OCI-LY1 (cell line): ENCODE results near the gene CDADC1.
A peak's percentile ranks its signal among the peaks of the same experiment; 100 is the strongest.

Source experiments
- H2AFZ ChIP-seq: fragments of 200-600 bp; sonication (generic), shearing (Covaris generic); 2 replicates; pipeline ENCODE4 v1.6.0; 2014; ENCODE audit warnings: antibody characterized with exemption, mild to moderate bottlenecking, low read length
- H3F3A ChIP-seq: fragments of 200-600 bp; sonication (generic), shearing (Covaris generic); 2 replicates; pipeline ENCODE4 v1.6.0; 2014; ENCODE audit warnings: mild to moderate bottlenecking, antibody characterized with exemption, low read length, moderate library complexity; ENCODE audit not compliant: insufficient read depth
- H3K27ac ChIP-seq: fragments of 200-600 bp; sonication (generic); 2 replicates; pipeline ENCODE4 v1.5.1; 2014; ENCODE audit warnings: low read length, mixed run types, mild to moderate bottlenecking, low read depth; ENCODE audit not compliant: poor library complexity, severe bottlenecking
- H3K27me3 ChIP-seq: fragments of 200-600 bp; sonication (generic); 2 replicates; pipeline ENCODE4 v1.6.0; 2014; ENCODE audit warnings: antibody characterized with exemption, mild to moderate bottlenecking, low read length, moderate library complexity; ENCODE audit not compliant: insufficient read depth
- H3K36me3 ChIP-seq: fragments of 200-600 bp; sonication (generic); 2 replicates; pipeline ENCODE4 v1.6.1; 2014; ENCODE audit warnings: mild to moderate bottlenecking, antibody characterized with exemption, low read length, moderate library complexity, mixed read lengths; ENCODE audit not compliant: insufficient read depth
- H3K4me1 ChIP-seq: fragments of 200-600 bp; sonication (generic); 2 replicates; pipeline ENCODE4 v1.5.1; 2014; ENCODE audit warnings: mild to moderate bottlenecking, low read length, moderate library complexity; ENCODE audit not compliant: insufficient read depth, severe bottlenecking
- H3K4me2 ChIP-seq: fragments of 200-600 bp; sonication (generic), shearing (Covaris generic); 2 replicates; pipeline ENCODE4 v1.6.1; 2014; ENCODE audit warnings: low read length
- H3K4me3 ChIP-seq: fragments of 200-600 bp; sonication (generic); 2 replicates; pipeline ENCODE4 v1.5.1; 2014; ENCODE audit warnings: low read length, low read depth, mild to moderate bottlenecking, mixed read lengths; ENCODE audit not compliant: poor library complexity, severe bottlenecking
- H3K79me2 ChIP-seq: fragments of 200-600 bp; shearing (Covaris generic); 2 replicates; pipeline ENCODE4 v1.6.1; 2016; ENCODE audit warnings: mixed run types, low read length, mixed read lengths; ENCODE audit not compliant: insufficient read depth
- H3K9ac ChIP-seq: fragments of 200-600 bp; sonication (generic), shearing (Covaris generic); 2 replicates; pipeline ENCODE4 v1.6.1; 2014; ENCODE audit warnings: mild to moderate bottlenecking, low read length, mixed read lengths
- H3K9me2 ChIP-seq: fragments of 200-600 bp; sonication (generic), shearing (Covaris generic); 2 replicates; pipeline ENCODE4 v1.6.1; 2014; ENCODE audit warnings: low read depth, mild to moderate bottlenecking, low read length, mixed read lengths
- H3K9me3 ChIP-seq: fragments of 200-600 bp; shearing (Covaris generic); 2 replicates; pipeline ENCODE4 v1.6.1; 2014; ENCODE audit warnings: low read length, mixed read lengths
- H4K20me1 ChIP-seq: fragments of 200-600 bp; sonication (generic), shearing (Covaris generic); 2 replicates; pipeline ENCODE4 v1.6.0; 2016; ENCODE audit warnings: mild to moderate bottlenecking, low read length; ENCODE audit not compliant: insufficient read depth
- CTCF ChIP-seq: fragments of 200-600 bp; sonication (generic), shearing (Covaris generic); IDR thresholded peaks from 2 replicates; pipeline ENCODE4 v1.5.1; 2017; ENCODE audit warnings: mild to moderate bottlenecking, antibody characterized with exemption, low read length, moderate library complexity, mixed read lengths
- EZH2 ChIP-seq: fragments of 200-600 bp; sonication (generic), shearing (Covaris generic); IDR thresholded peaks from 2 replicates; pipeline ENCODE4 v1.8.0; 2017; ENCODE audit warnings: borderline replicate concordance, mixed run types, mild to moderate bottlenecking, antibody characterized with exemption, low read length, moderate library complexity, mixed read lengths

The CDADC1 gene

GRCh38 chr13:49315036-49315565, 67.4 kb downstream of the CDADC1 start:
- no peaks in the 10 kb centered on the region for H4K20me1 ChIP-seq
- H3K9me3 ChIP-seq, result no peaks in the 10 kb centered on the region
- H3K27me3 ChIP-seq, result no peaks in the 10 kb centered on the region
- no peak overlapping the region for H3K4me3 ChIP-seq
- H2AFZ ChIP-seq, result no peak overlapping the region
- peaks cover 58% of the 10 kb centered on the region for H3K36me3 ChIP-seq
- H3K4me1 ChIP-seq, result peaks cover 4% of the 10 kb centered on the region
- H3F3A ChIP-seq, result no peaks in the 10 kb centered on the region
- TF ChIP-seq CTCF (no peak), EZH2 (no peak)
- no peaks in the 10 kb centered on the region for H3K9me2 ChIP-seq
- no peaks in the 10 kb centered on the region for H3K79me2 ChIP-seq
- no peak overlapping the region for H3K4me2 ChIP-seq
- H3K9ac ChIP-seq, result no peak overlapping the region
- no peak overlapping the region for H3K27ac ChIP-seq

GRCh38 chr13:49315756-49316482, 68.2 kb downstream of the CDADC1 start:
- H2AFZ ChIP-seq, result no peak overlapping the region
- no peak for TF ChIP-seq CTCF
- peaks cover 12% of the 10 kb centered on the region for H3K4me1 ChIP-seq
- no peaks in the 10 kb centered on the region for H3K27me3 ChIP-seq
- H3K79me2 ChIP-seq, result no peaks in the 10 kb centered on the region
- H4K20me1 ChIP-seq, result no peaks in the 10 kb centered on the region
- peaks cover 55% of the 10 kb centered on the region for H3K36me3 ChIP-seq
- no peaks in the 10 kb centered on the region for H3F3A ChIP-seq
- H3K9me3 ChIP-seq, result no peaks in the 10 kb centered on the region
- H3K27ac ChIP-seq, result no peak overlapping the region
- H3K4me3 ChIP-seq, result no peak overlapping the region
- H3K9me2 ChIP-seq, result no peaks in the 10 kb centered on the region
- H3K9ac ChIP-seq, result no peak overlapping the region
- H3K4me2 ChIP-seq, result no peak overlapping the region

GRCh38 chr13:49319551-49319950, 71.8 kb downstream of the CDADC1 start:
- Histone ChIP-seq H3K36me3 (peaks cover 62% of the 10 kb centered on the region), H3K27ac (peak overlapping the region; percentile 35), H3K27me3 (no peaks in the 10 kb centered on the region), H3K4me2 (no peak overlapping the region), H3K4me1 (peaks cover 20% of the 10 kb centered on the region), H2AFZ (no peak overlapping the region), H4K20me1 (no peaks in the 10 kb centered on the region), H3F3A (no peaks in the 10 kb centered on the region), H3K79me2 (no peaks in the 10 kb centered on the region), H3K9me2 (no peaks in the 10 kb centered on the region), H3K4me3 (no peak overlapping the region), H3K9ac (no peak overlapping the region), H3K9me3 (no peaks in the 10 kb centered on the region)
- TF ChIP-seq CTCF (no peak), EZH2 (no peak)
